ENCODE data around the gene WIF1. TPM values are rescaled to one million over a fixed set of nuclear protein-coding genes. Genes with fewer than 3 reads are reported as not detected.

The WIF1 gene
- total RNA-seq, 1 experiment from 2014 or later = not detected

DNA sequence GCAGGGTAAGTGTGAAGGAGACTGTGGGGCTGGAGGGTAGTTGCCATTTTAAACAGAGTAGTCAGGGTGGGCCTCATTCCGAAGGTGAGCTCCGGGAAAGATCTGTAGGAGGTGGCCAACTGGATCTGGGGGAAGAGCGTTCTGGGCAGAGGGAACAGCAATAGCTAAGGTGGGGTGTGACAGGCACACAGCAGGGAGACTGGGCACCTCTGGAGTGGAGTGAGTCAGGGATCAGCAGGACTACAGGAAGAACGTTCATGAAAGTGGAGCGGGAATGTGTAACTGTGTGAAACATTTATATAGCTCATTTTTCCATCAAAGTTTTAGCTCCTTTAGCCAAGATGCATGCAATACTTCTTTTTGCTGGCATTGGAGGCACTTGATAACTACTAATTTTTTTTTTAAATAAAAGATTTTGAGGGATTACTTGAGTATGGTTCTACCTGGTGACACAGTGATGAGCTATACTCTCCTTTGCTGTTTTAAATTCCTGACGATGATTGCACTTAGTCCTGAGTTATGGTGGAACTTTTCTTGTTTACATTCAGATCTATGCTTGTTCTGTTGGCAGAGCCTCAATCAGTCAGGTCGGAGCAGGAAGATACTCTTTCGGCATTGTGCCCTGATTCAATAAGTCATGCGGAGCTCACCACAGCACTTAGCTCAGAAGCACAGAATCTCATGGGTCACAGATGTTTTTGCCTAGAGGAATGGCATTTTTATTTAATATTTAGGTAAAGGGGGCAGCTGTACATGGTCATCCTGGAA is 106.4 kb downstream of the WIF1 start:
- H3K27ac ChIP-seq = no peak overlapping the region
- BruUV-seq (replicated peaks) = no TSS peak
- POLR2A ChIA-PET (ENCODE audit: unreplicated experiment) = interaction anchor here (0.6 kb wide), 1 partner anchor 894 kb away, joined by 7 read pairs; no protein-coding TSS in a partner anchor
- no peaks in the 10 kb centered on the region for H3K4me1 ChIP-seq (replicated peaks; ENCODE audit: insufficient read depth)
- CTCF ChIA-PET = no interaction called here
- H2AFZ ChIP-seq = no peak overlapping the region
- H3K4me2 ChIP-seq = no peak overlapping the region
- no peaks in the 10 kb centered on the region for H3K9me2 ChIP-seq (ENCODE audit: insufficient read depth)
- no peak overlapping the region for H3K4me3 ChIP-seq
- H3K27me3 ChIP-seq (ENCODE audit: insufficient read depth, low read depth) = peaks cover 46% of the 10 kb centered on the region
- no peaks in the 10 kb centered on the region for H4K20me1 ChIP-seq (ENCODE audit: insufficient read depth)
- no peak for DNase-seq
- no peaks in the 10 kb centered on the region for H3K36me3 ChIP-seq (ENCODE audit: low read depth)
- intact Hi-C loops (cut with micrococcal nuclease; ENCODE audit: unreplicated experiment) = no loop called here
- no peak for TF ChIP-seq EZH2 (IDR thresholded peaks at IDR 0.05; ENCODE audit: low read depth)
- TF ChIP-seq, protein P1, sequence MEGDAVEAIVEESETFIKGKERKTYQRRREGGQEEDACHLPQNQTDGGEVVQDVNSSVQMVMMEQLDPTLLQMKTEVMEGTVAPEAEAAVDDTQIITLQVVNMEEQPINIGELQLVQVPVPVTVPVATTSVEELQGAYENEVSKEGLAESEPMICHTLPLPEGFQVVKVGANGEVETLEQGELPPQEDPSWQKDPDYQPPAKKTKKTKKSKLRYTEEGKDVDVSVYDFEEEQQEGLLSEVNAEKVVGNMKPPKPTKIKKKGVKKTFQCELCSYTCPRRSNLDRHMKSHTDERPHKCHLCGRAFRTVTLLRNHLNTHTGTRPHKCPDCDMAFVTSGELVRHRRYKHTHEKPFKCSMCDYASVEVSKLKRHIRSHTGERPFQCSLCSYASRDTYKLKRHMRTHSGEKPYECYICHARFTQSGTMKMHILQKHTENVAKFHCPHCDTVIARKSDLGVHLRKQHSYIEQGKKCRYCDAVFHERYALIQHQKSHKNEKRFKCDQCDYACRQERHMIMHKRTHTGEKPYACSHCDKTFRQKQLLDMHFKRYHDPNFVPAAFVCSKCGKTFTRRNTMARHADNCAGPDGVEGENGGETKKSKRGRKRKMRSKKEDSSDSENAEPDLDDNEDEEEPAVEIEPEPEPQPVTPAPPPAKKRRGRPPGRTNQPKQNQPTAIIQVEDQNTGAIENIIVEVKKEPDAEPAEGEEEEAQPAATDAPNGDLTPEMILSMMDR (conservative IDR thresholded peaks at IDR 0.05) = no peak
- H3F3A ChIP-seq (ENCODE audit: insufficient read depth, low read depth) = no peaks in the 10 kb centered on the region
- no peaks in the 10 kb centered on the region for H3K9me3 ChIP-seq (ENCODE audit: insufficient read depth, low read depth)
- H3K79me2 ChIP-seq (ENCODE audit: low read depth) = no peaks in the 10 kb centered on the region

DNA sequence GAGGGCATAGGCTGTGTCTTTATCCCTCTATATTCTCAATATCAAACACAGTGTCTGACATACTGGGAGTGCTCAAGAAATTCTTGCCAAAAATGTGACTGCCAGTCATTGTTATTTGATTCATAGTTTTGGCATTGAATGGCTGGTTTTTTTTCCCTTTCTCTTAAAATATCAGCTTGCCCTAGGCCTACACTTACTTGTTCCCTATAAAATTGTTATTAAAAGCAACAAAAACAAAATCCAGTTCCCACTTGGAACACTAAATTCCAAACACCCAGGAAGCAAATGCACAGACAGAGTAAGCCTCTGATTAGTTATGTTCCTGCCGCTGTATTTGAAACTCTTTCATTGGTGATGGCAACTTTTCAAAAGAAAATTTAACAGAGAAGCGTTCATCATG is 110.7 kb downstream of the WIF1 start:
- Histone ChIP-seq H3K79me2 (ENCODE audit: low read depth) (no peaks in the 10 kb centered on the region), H3K9me2 (ENCODE audit: insufficient read depth) (no peaks in the 10 kb centered on the region; the same call in 1 of the 2 replicates), H3K27me3 (ENCODE audit: insufficient read depth, low read depth) (peaks cover 12% of the 10 kb centered on the region), H3K9me3 (ENCODE audit: insufficient read depth, low read depth) (no peaks in the 10 kb centered on the region), H3K4me2 (no peak overlapping the region), H3K36me3 (ENCODE audit: low read depth) (no peaks in the 10 kb centered on the region), H3K4me1 (replicated peaks; ENCODE audit: insufficient read depth) (no peaks in the 10 kb centered on the region), H3F3A (ENCODE audit: insufficient read depth, low read depth) (no peaks in the 10 kb centered on the region), H3K4me3 (no peak overlapping the region), H4K20me1 (ENCODE audit: insufficient read depth) (no peaks in the 10 kb centered on the region), H2AFZ (no peak overlapping the region), H3K27ac (no peak overlapping the region)
- TF ChIP-seq, protein P1 (conservative IDR thresholded peaks at IDR 0.05) = no peak
- TF ChIP-seq EZH2 (IDR thresholded peaks at IDR 0.05; ENCODE audit: low read depth) = no peak
- no TSS peak for BruUV-seq (replicated peaks)
- CTCF ChIA-PET = no interaction called here
- POLR2A ChIA-PET (ENCODE audit: unreplicated experiment) = no interaction called here
- no peak for DNase-seq
- intact Hi-C loops (cut with micrococcal nuclease; ENCODE audit: unreplicated experiment) = no loop called here

DNA sequence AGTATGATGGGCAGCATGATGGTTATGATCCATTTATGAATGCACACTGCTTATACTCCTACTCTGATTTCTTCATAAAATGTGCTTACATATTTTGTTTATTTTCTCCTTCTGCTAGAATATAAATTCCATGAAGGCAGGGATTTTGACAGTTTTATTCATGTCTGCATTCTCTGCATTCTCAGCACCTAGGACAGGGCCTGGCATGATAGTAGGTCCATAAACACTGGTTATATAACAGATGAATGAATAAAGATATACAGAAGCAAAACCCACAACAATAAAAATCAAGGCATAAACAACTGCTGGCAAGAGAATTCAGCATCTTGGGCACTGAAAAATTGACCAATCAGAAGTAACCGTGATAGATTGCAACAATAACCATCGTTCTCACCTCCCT is 115.4 kb downstream of the WIF1 start:
- Histone ChIP-seq H3K4me1 (replicated peaks; ENCODE audit: insufficient read depth) (no peaks in the 10 kb centered on the region), H3K4me2 (no peak overlapping the region), H3K79me2 (ENCODE audit: low read depth) (no peaks in the 10 kb centered on the region), H3K27me3 (ENCODE audit: insufficient read depth, low read depth) (peaks cover 27% of the 10 kb centered on the region), H2AFZ (no peak overlapping the region), H3K27ac (no peak overlapping the region), H3K4me3 (no peak overlapping the region), H3K36me3 (ENCODE audit: low read depth) (no peaks in the 10 kb centered on the region), H3K9me2 (ENCODE audit: insufficient read depth) (no peaks in the 10 kb centered on the region; the same call in 1 of the 2 replicates), H4K20me1 (ENCODE audit: insufficient read depth) (no peaks in the 10 kb centered on the region), H3K9me3 (ENCODE audit: insufficient read depth, low read depth) (no peaks in the 10 kb centered on the region), H3F3A (ENCODE audit: insufficient read depth, low read depth) (no peaks in the 10 kb centered on the region)
- POLR2A ChIA-PET (ENCODE audit: unreplicated experiment) = no interaction called here
- intact Hi-C loops (cut with micrococcal nuclease; ENCODE audit: unreplicated experiment) = no loop called here
- no TSS peak for BruUV-seq (replicated peaks)
- TF ChIP-seq EZH2 (IDR thresholded peaks at IDR 0.05; ENCODE audit: low read depth) = no peak
- TF ChIP-seq, protein P1 (conservative IDR thresholded peaks at IDR 0.05) = no peak
- no peak for DNase-seq
- CTCF ChIA-PET = no interaction called here

Data from PC-9 (cell line).